Body of pancreas (tissue), 4 donors: ENCODE measurements around the gene NEDD4L.

Source experiments
- POLR2A ChIP-seq, 3 donors: fragments of 450-650 bp; IDR thresholded peaks; one replicate each; pipeline ENCODE4 v1.6.1; 2016; ENCODE audit warnings: antibody characterized with exemption in 3 of 3, mild to moderate bottlenecking in 2 of 3
- TF ChIP-seq, protein P1 (sequence below), 7 experiments: fragments of 450-650 bp in 4 of 7; fragments of 200-600 bp in 3 of 7; sonication (generic) in 3 of 7; IDR thresholded peaks; one replicate each; pipeline ENCODE4 v1.5.1; 2016 to 2019; ENCODE audit warnings: antibody characterized with exemption in 7 of 7

DNA sequence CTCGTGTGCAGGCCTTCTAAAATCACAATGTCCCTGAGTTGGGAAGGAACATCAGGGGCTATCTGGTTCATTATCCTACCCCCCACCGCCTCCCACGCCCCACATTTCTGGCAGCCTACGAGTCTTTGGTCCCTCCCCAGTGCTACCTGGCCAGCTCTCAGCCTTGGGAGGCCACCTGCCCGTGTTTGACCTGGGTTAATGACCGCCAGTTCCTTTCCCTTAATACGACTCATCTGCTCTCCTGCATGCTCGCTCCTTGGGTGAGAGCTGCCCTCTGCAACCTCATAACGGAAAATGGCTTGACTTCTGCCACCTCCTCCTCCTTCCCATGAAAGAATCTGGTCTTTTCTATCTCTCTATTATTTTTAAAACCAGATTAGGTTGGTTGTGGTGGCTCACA is 112.5 kb downstream of the NEDD4L start:
- TF ChIP-seq, protein P1, sequence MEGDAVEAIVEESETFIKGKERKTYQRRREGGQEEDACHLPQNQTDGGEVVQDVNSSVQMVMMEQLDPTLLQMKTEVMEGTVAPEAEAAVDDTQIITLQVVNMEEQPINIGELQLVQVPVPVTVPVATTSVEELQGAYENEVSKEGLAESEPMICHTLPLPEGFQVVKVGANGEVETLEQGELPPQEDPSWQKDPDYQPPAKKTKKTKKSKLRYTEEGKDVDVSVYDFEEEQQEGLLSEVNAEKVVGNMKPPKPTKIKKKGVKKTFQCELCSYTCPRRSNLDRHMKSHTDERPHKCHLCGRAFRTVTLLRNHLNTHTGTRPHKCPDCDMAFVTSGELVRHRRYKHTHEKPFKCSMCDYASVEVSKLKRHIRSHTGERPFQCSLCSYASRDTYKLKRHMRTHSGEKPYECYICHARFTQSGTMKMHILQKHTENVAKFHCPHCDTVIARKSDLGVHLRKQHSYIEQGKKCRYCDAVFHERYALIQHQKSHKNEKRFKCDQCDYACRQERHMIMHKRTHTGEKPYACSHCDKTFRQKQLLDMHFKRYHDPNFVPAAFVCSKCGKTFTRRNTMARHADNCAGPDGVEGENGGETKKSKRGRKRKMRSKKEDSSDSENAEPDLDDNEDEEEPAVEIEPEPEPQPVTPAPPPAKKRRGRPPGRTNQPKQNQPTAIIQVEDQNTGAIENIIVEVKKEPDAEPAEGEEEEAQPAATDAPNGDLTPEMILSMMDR (IDR thresholded peaks at IDR 0.05), result no peak
- TF ChIP-seq POLR2A (IDR thresholded peaks at IDR 0.05), result no peak
